CD14-positive monocyte (primary cell): Measurements from ENCODE around the gene HNRNPF. TPM values are rescaled to one million over a fixed set of nuclear protein-coding genes. Genes with fewer than 3 reads are reported as not detected.
"Not testable (repeated sequence)": the region's sequence is repeated elsewhere in the genome, so short reads cannot be mapped to it uniquely, and the experiment has no call there.

Source experiments
- DNase-seq, 3 donors: peaks; one replicate each; pipeline ENCODE4 v3.0.0-alpha.2; 2011 to 2022
- H2AFZ ChIP-seq: 2 replicates; pipeline ENCODE4 v1.6.0; 2012; ENCODE audit warnings: mild to moderate bottlenecking, low read depth, low read length, inconsistent platforms; ENCODE audit not compliant: insufficient read depth, poor library complexity, severe bottlenecking
- H3K27ac ChIP-seq, 2 donors: 1 replicate in 1 of 2; 2 replicates in 1 of 2; pipeline ENCODE4 v1.5.1; 2012 to 2013; ENCODE audit warnings: low read length in 2 of 2, control low read depth in 1 of 2, inconsistent platforms in 1 of 2, low read depth in 1 of 2, mild to moderate bottlenecking in 1 of 2
- H3K27me3 ChIP-seq, 2 donors: one replicate each; pipeline versions ENCODE4 v1.6.0 to v1.6.1; 2011 to 2013; ENCODE audit warnings: low read length in 2 of 2; ENCODE audit not compliant: control insufficient read depth in 2 of 2, insufficient read depth in 2 of 2
- H3K36me3 ChIP-seq, 2 donors: replicated peaks in 1 of 2; 1 replicate in 1 of 2; 2 replicates in 1 of 2; pipeline versions ENCODE4 v1.5.1 to v1.6.1; 2012 to 2013; ENCODE audit warnings: low read length in 2 of 2, control low read depth in 1 of 2, inconsistent platforms in 1 of 2, mild to moderate bottlenecking in 1 of 2; ENCODE audit not compliant: insufficient read depth in 2 of 2, control insufficient read depth in 1 of 2
- H3K4me1 ChIP-seq, 2 donors: 1 replicate in 1 of 2; 2 replicates in 1 of 2; pipeline versions ENCODE4 v1.5.1 to v1.6.1; 2012 to 2013; ENCODE audit warnings: low read length in 2 of 2, control low read depth in 1 of 2, inconsistent platforms in 1 of 2, mild to moderate bottlenecking in 1 of 2, moderate library complexity in 1 of 2; ENCODE audit not compliant: insufficient read depth in 2 of 2, control insufficient read depth in 1 of 2
- H3K4me2 ChIP-seq: replicated peaks from 2 replicates; pipeline ENCODE3; 2012; ENCODE audit warnings: low read length, moderate library complexity, mild to moderate bottlenecking; ENCODE audit not compliant: poor library complexity, severe bottlenecking; ENCODE audit errors: extremely low read depth
- H3K4me3 ChIP-seq, 3 experiments: fragments of 200-600 bp in 1 of 3; sonication (generic) in 1 of 3; replicated peaks in 1 of 3; 1 replicate in 2 of 3; 2 replicates in 1 of 3; pipeline ENCODE4 v1.5.1; 2011 to 2013; ENCODE audit warnings: low read length in 3 of 3, mild to moderate bottlenecking in 3 of 3, control low read depth in 2 of 3, low read depth in 2 of 3, inconsistent platforms in 1 of 3, moderate library complexity in 1 of 3
- H3K79me2 ChIP-seq: 2 replicates; pipeline ENCODE4 v1.6.0; 2012; ENCODE audit warnings: mild to moderate bottlenecking, control low read depth, inconsistent platforms, low read length, moderate library complexity; ENCODE audit not compliant: insufficient read depth
- H3K9ac ChIP-seq: 2 replicates; pipeline ENCODE4 v1.6.0; 2017; ENCODE audit warnings: low read length, mild to moderate bottlenecking; ENCODE audit not compliant: insufficient read depth, poor library complexity, severe bottlenecking
- H3K9me3 ChIP-seq, 2 donors: replicated peaks in 1 of 2; 1 replicate in 1 of 2; 2 replicates in 1 of 2; pipeline versions ENCODE4 v1.5.1 to v1.6.1; 2012 to 2013; ENCODE audit warnings: low read length in 2 of 2, control low read depth in 1 of 2; ENCODE audit not compliant: control insufficient read depth in 1 of 2, insufficient read depth in 1 of 2
- H4K20me1 ChIP-seq: 2 replicates; pipeline ENCODE4 v1.6.0; 2012; ENCODE audit warnings: mild to moderate bottlenecking, low read length, control low read depth, moderate library complexity; ENCODE audit not compliant: insufficient read depth
- H3K27ac Mint-ChIP-seq, 7 donors: one replicate each; pipeline ENCODE4 v1.8.0; 2020; ENCODE audit warnings: mild to moderate bottlenecking in 7 of 7, mixed read lengths in 7 of 7, moderate library complexity in 6 of 7, inconsistent platforms in 2 of 7
- H3K27me3 Mint-ChIP-seq, 3 donors: one replicate each; pipeline ENCODE4 v1.8.0; 2021 to 2022; ENCODE audit warnings: low read depth in 3 of 3, mild to moderate bottlenecking in 3 of 3, mixed read lengths in 3 of 3, moderate library complexity in 3 of 3, inconsistent platforms in 1 of 3
- H3K36me3 Mint-ChIP-seq, 2 donors: one replicate each; pipeline ENCODE4 v1.8.0; 2020; ENCODE audit warnings: mixed read lengths in 2 of 2, inconsistent platforms in 1 of 2, mild to moderate bottlenecking in 1 of 2
- H3K4me1 Mint-ChIP-seq: one replicate; pipeline ENCODE4 v1.8.0; 2020; ENCODE audit warnings: mild to moderate bottlenecking, mixed read lengths
- H3K4me3 Mint-ChIP-seq, 2 donors: one replicate each; pipeline ENCODE4 v1.8.0; 2020; ENCODE audit warnings: mild to moderate bottlenecking in 2 of 2, mixed read lengths in 2 of 2, moderate library complexity in 1 of 2
- H3K9me3 Mint-ChIP-seq, 7 donors: one replicate each; pipeline ENCODE4 v1.8.0; 2020 to 2022; ENCODE audit warnings: mixed read lengths in 7 of 7, mild to moderate bottlenecking in 6 of 7, moderate library complexity in 6 of 7, inconsistent platforms in 2 of 7
- WGBS: methylation state at CpG from one replicate; pipeline ENCODE4 v1.1.5; 2013; ENCODE audit warnings: missing lambda C conversion rate; ENCODE audit not compliant: insufficient coverage; 5-methylcytosine and 5-hydroxymethylcytosine counted together
- intact Hi-C, 2 donors: fragments of 100-400 bp; cut with micrococcal nuclease; formaldehyde crosslinking; loops; one replicate each; pipeline versions ENCODE4 v1.15.0 to v1.15.1; 2023
- polyA plus RNA-seq, 3 donors: library from polyadenylated mRNA; depleted of rRNA in 1 of 3; unstranded in 2 of 3; stranded (reverse) in 1 of 3; fragments of 300-500 nt in 2 of 3; fragments of >200 nt in 1 of 3; fragmentation: Illumina TruSeq in 2 of 3; gene quantifications; 1 replicate in 2 of 3; 2 replicates in 1 of 3; pipeline ENCODE4 v1.2.3, GENCODE V29; 2012 to 2021
- TF ChIP-seq, protein P1 (sequence below): fragments of 200-600 bp; IDR thresholded peaks from one replicate; pipeline ENCODE4 v1.8.0; 2022; ENCODE audit warnings: antibody characterized with exemption, mild to moderate bottlenecking

Gene HNRNPF
- polyA plus RNA-seq, 3 donors: 115 to 189 (median 188) TPM

DNA sequence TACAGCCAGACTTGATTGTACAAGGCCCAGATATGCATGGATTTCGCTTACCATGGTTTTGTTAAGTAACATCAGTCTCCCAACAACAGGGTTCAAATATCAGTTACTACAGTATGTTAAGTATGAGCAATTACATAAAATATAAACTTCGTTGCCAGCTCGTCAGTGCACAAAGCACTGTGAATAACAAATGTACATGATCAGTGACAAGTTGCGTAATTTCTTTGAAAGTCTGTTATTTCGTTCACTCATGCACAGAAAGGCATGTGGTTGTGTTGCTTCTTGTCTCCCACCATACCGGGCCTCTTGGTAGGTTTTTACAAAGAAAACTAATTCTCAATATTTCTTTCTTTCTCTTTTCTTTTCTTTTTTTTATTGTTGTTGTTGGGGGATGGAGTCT lies 15.4 kb upstream of the HNRNPF start:
- H3K4me3 Mint-ChIP-seq: no peak overlapping the region
- Histone ChIP-seq H3K27ac (no peak overlapping the region), H3K9ac (no peak overlapping the region), H3K9me3 (no peaks in the 10 kb centered on the region), H3K4me1 (peaks cover 22 to 24% of the 10 kb centered on the region in 2 donors), H3K36me3 (no peaks in the 10 kb centered on the region), H3K4me3 (no peak overlapping the region), H3K4me2 (no peak overlapping the region), H2AFZ (no peak overlapping the region), H3K79me2 (no peaks in the 10 kb centered on the region), H3K27me3 (no peaks in the 10 kb centered on the region), H4K20me1 (no peaks in the 10 kb centered on the region)
- TF ChIP-seq, protein P1, sequence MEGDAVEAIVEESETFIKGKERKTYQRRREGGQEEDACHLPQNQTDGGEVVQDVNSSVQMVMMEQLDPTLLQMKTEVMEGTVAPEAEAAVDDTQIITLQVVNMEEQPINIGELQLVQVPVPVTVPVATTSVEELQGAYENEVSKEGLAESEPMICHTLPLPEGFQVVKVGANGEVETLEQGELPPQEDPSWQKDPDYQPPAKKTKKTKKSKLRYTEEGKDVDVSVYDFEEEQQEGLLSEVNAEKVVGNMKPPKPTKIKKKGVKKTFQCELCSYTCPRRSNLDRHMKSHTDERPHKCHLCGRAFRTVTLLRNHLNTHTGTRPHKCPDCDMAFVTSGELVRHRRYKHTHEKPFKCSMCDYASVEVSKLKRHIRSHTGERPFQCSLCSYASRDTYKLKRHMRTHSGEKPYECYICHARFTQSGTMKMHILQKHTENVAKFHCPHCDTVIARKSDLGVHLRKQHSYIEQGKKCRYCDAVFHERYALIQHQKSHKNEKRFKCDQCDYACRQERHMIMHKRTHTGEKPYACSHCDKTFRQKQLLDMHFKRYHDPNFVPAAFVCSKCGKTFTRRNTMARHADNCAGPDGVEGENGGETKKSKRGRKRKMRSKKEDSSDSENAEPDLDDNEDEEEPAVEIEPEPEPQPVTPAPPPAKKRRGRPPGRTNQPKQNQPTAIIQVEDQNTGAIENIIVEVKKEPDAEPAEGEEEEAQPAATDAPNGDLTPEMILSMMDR: no peak
- H3K4me1 Mint-ChIP-seq: peaks cover 22% of the 10 kb centered on the region
- H3K27me3 Mint-ChIP-seq: peaks cover 0 to 3% (median 0%) of the 10 kb centered on the region in 3 donors
- no peaks in the 10 kb centered on the region for H3K9me3 Mint-ChIP-seq
- WGBS: no CpG with 5 or more reads among the region's 6 CpGs
- intact Hi-C loops: no loop called here
- no peak overlapping the region for H3K27ac Mint-ChIP-seq
- H3K36me3 Mint-ChIP-seq: no peaks in the 10 kb centered on the region
- no peak for DNase-seq

DNA sequence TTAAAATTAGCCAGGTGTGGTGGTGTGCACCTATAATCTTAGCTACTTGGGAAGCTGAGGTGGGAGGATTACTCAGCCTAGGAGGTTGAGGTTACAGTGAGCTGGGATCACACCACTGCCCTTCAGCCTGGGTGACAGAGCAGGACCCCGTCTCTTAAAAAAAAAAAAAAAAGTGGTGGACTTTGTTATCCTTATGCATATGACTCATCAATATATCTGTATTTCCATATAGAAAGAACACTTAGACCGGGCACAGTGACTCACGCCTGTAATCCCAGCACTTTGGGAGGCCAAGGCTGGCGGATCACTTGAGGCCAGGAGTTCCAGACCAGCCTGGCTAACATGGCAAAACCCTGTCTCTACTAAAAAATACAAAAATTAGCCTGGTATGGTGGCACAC lies 13.0 kb upstream of the HNRNPF start:
- DNase-seq, H3K27me3 ChIP-seq, H3K27me3 Mint-ChIP-seq, H3K36me3 ChIP-seq, H3K36me3 Mint-ChIP-seq, H3K9me3 ChIP-seq, H3K9me3 Mint-ChIP-seq, H4K20me1 ChIP-seq, H3K4me3 ChIP-seq, H3K4me2 ChIP-seq, H2AFZ ChIP-seq, H3K9ac ChIP-seq, H3K79me2 ChIP-seq, H3K4me3 Mint-ChIP-seq, H3K27ac ChIP-seq: not testable (repeated sequence)
- H3K27ac Mint-ChIP-seq: peak overlapping the region in 3 of 7 donors; percentile 7 to 97 (median 76)
- H3K4me1 ChIP-seq: peaks cover 47 to 49% of the 10 kb centered on the region in 2 donors
- H3K4me1 Mint-ChIP-seq: peaks cover 42% of the 10 kb centered on the region
- 100% methylated on average over 3 of the region's 4 CpGs for WGBS
- intact Hi-C loops: loop anchor here (2.0 kb wide), 2 partner anchors 13 to 15 kb away; partner anchors contain the start of gene ZNF487 (in 1 of the 2)
